ENCODE results near the gene SLC39A13. TPM values are rescaled to one million over a fixed set of nuclear protein-coding genes. Genes with fewer than 3 reads are reported as not detected.

SLC39A13 gene
- total RNA-seq, 2 experiments from 2014 or later = 22.4 to 28.1 TPM

- POLR2A ChIA-PET = no interaction called here
- Mint-ChIP-seq H3K27me3 (no peaks in the 10 kb centered on the region), H3K4me3 (no peak overlapping the region), H3K36me3 (ENCODE audit: low read depth) (no peaks in the 10 kb centered on the region), H3K4me1 (peaks cover 31% of the 10 kb centered on the region), H3K27ac (peak overlapping the region; percentile 5), H3K9me3 (no peaks in the 10 kb centered on the region)
- DNase-seq = no peak
- CTCF ChIA-PET = interaction anchor here (0.5 to 6.4 kb wide), 10 partner anchors 10 to 1399 kb away, joined by 3 to 29 read pairs (median 4); no protein-coding TSS in a partner anchor
Observed at GRCh38 chr11:47388697-47389576, 19.5 kb upstream of the SLC39A13 start.

- no peaks in the 10 kb centered on the region for H3K9me3 Mint-ChIP-seq
- CTCF ChIA-PET = interaction anchor here (0.6 to 6.4 kb wide), 7 partner anchors 11 to 498 kb away, joined by 3 to 29 read pairs (median 5); partner anchors contain the start of gene SPI1
- H3K27ac Mint-ChIP-seq = peak overlapping the region; percentile 47
- no peak for DNase-seq
- peaks cover 40% of the 10 kb centered on the region for H3K4me1 Mint-ChIP-seq
- H3K4me3 Mint-ChIP-seq = no peak overlapping the region
- no peaks in the 10 kb centered on the region for H3K27me3 Mint-ChIP-seq
- POLR2A ChIA-PET = no interaction called here
- H3K36me3 Mint-ChIP-seq (ENCODE audit: low read depth) = no peaks in the 10 kb centered on the region
Observed at GRCh38 chr11:47389577-47390421, 18.6 kb upstream of the SLC39A13 start.

GRCh38 chr11:47390422-47390760, 18.0 kb upstream of the SLC39A13 start:
- ChIA-PET POLR2A (no interaction called here), CTCF (interaction anchor here (1.3 to 6.4 kb wide), 4 partner anchors 10 to 205 kb away, joined by 3 to 29 read pairs (median 16); partner anchors contain the start of gene SPI1)
- no peak overlapping the region for H3K4me3 Mint-ChIP-seq
- no peak for DNase-seq
- H3K27me3 Mint-ChIP-seq = no peaks in the 10 kb centered on the region
- no peaks in the 10 kb centered on the region for H3K9me3 Mint-ChIP-seq
- H3K27ac Mint-ChIP-seq = peak overlapping the region; percentile 47
- peaks cover 44% of the 10 kb centered on the region for H3K4me1 Mint-ChIP-seq
- no peaks in the 10 kb centered on the region for H3K36me3 Mint-ChIP-seq (ENCODE audit: low read depth)

GRCh38 chr11:47391077-47391583, 17.3 kb upstream of the SLC39A13 start:
- H3K4me3 Mint-ChIP-seq = no peak overlapping the region
- DNase-seq = no peak
- no peaks in the 10 kb centered on the region for H3K27me3 Mint-ChIP-seq
- no peak overlapping the region for H3K27ac Mint-ChIP-seq
- no peaks in the 10 kb centered on the region for H3K9me3 Mint-ChIP-seq
- peaks cover 52% of the 10 kb centered on the region for H3K4me1 Mint-ChIP-seq
- H3K36me3 Mint-ChIP-seq (ENCODE audit: low read depth) = no peaks in the 10 kb centered on the region
- ChIA-PET POLR2A (no interaction called here), CTCF (interaction anchor here (0.5 to 6.4 kb wide), 5 partner anchors 9 to 162 kb away, joined by 3 to 29 read pairs (median 7); partner anchors contain the start of gene SPI1)

- no peak overlapping the region for H3K4me3 Mint-ChIP-seq
- POLR2A ChIA-PET = interaction anchor here (0.6 kb wide), 1 partner anchor 346 kb away, joined by 3 read pairs; no protein-coding TSS in a partner anchor
- H3K9me3 Mint-ChIP-seq = no peaks in the 10 kb centered on the region
- H3K4me1 Mint-ChIP-seq = peaks cover 52% of the 10 kb centered on the region
- H3K27me3 Mint-ChIP-seq = no peaks in the 10 kb centered on the region
- DNase-seq = no peak
- no peak overlapping the region for H3K27ac Mint-ChIP-seq
- CTCF ChIA-PET = interaction anchor here (0.6 to 6.4 kb wide), 6 partner anchors 13 to 718 kb away, joined by 3 to 29 read pairs (median 3); partner anchors contain the start of gene SPI1
- H3K36me3 Mint-ChIP-seq (ENCODE audit: low read depth) = no peaks in the 10 kb centered on the region
Observed at GRCh38 chr11:47391711-47392432, 16.5 kb upstream of the SLC39A13 start.

GRCh38 chr11:47392546-47393162, 15.7 kb upstream of the SLC39A13 start:
- H3K27ac Mint-ChIP-seq = peak overlapping the region; percentile 76
- H3K27me3 Mint-ChIP-seq = no peaks in the 10 kb centered on the region
- H3K4me3 Mint-ChIP-seq = no peak overlapping the region
- peaks cover 52% of the 10 kb centered on the region for H3K4me1 Mint-ChIP-seq
- ChIA-PET POLR2A (interaction anchor here (0.6 kb wide), 2 partner anchors 15 to 346 kb away, joined by 3 read pairs; no protein-coding TSS in a partner anchor), CTCF (interaction anchor here (1.3 to 4.0 kb wide), 3 partner anchors 13 to 23 kb away, joined by 3 to 26 read pairs (median 4); partner anchors contain the start of gene SPI1)
- H3K9me3 Mint-ChIP-seq = no peaks in the 10 kb centered on the region
- no peaks in the 10 kb centered on the region for H3K36me3 Mint-ChIP-seq (ENCODE audit: low read depth)
- no peak for DNase-seq

GRCh38 chr11:47393163-47394049, 15.0 kb upstream of the SLC39A13 start:
- H3K27me3 Mint-ChIP-seq = no peaks in the 10 kb centered on the region
- ChIA-PET POLR2A (interaction anchor here (0.6 kb wide), 2 partner anchors 14 to 20 kb away, joined by 3 read pairs; no protein-coding TSS in a partner anchor), CTCF (interaction anchor here (1.1 to 4.0 kb wide), 4 partner anchors 9 to 22 kb away, joined by 3 to 26 read pairs (median 5); partner anchors contain the start of gene SPI1)
- H3K4me3 Mint-ChIP-seq = no peak overlapping the region
- H3K27ac Mint-ChIP-seq = peak overlapping the region; percentile 94
- no peaks in the 10 kb centered on the region for H3K36me3 Mint-ChIP-seq (ENCODE audit: low read depth)
- peaks cover 50% of the 10 kb centered on the region for H3K4me1 Mint-ChIP-seq
- H3K9me3 Mint-ChIP-seq = no peaks in the 10 kb centered on the region
- no peak for DNase-seq

GRCh38 chr11:47394050-47394321, 14.4 kb upstream of the SLC39A13 start:
- CTCF ChIA-PET = interaction anchor here (1.1 to 4.0 kb wide), 2 partner anchors 9 to 15 kb away, joined by 6 to 26 read pairs; partner anchors contain the start of gene SPI1
- POLR2A ChIA-PET = no interaction called here
- Mint-ChIP-seq H3K9me3 (no peaks in the 10 kb centered on the region), H3K36me3 (ENCODE audit: low read depth) (no peaks in the 10 kb centered on the region), H3K4me3 (no peak overlapping the region), H3K27me3 (no peaks in the 10 kb centered on the region), H3K4me1 (peaks cover 49% of the 10 kb centered on the region), H3K27ac (peak overlapping the region; percentile 94)
- no peak for DNase-seq

- Mint-ChIP-seq H3K36me3 (ENCODE audit: low read depth) (no peaks in the 10 kb centered on the region), H3K9me3 (no peaks in the 10 kb centered on the region), H3K4me1 (peaks cover 47% of the 10 kb centered on the region), H3K27me3 (no peaks in the 10 kb centered on the region), H3K27ac (peak overlapping the region; percentile 94), H3K4me3 (peak overlapping the region; percentile 41)
- peak; percentile 67 for DNase-seq
- POLR2A ChIA-PET = no interaction called here
- CTCF ChIA-PET = interaction anchor here (0.6 to 1.3 kb wide), 4 partner anchors 8 to 548 kb away, joined by 3 to 6 read pairs (median 3); no protein-coding TSS in a partner anchor
Observed at GRCh38 chr11:47394322-47395222, 13.8 kb upstream of the SLC39A13 start.

GRCh38 chr11:47395223-47396048, 13.0 kb upstream of the SLC39A13 start:
- no peak for DNase-seq
- no peaks in the 10 kb centered on the region for H3K36me3 Mint-ChIP-seq (ENCODE audit: low read depth)
- ChIA-PET CTCF (interaction anchor here (0.6 to 1.3 kb wide), 3 partner anchors 9 to 547 kb away, joined by 3 read pairs; no protein-coding TSS in a partner anchor), POLR2A (no interaction called here)
- peak overlapping the region; percentile 94 for H3K27ac Mint-ChIP-seq
- peaks cover 44% of the 10 kb centered on the region for H3K4me1 Mint-ChIP-seq
- no peaks in the 10 kb centered on the region for H3K9me3 Mint-ChIP-seq
- H3K27me3 Mint-ChIP-seq = no peaks in the 10 kb centered on the region
- H3K4me3 Mint-ChIP-seq = no peak overlapping the region

Measured in activated CD4-positive, alpha-beta T cell treated with anti-CD3 and anti-CD28 coated beads, Interleukin-2, amount 10 ng/mL, durations not matched to agents 7 days and 5 days (primary cell).